K562 (cell line): ENCODE data around the gene ZG16B. TPM values are rescaled to one million over a fixed set of nuclear protein-coding genes. Genes with fewer than 3 reads are reported as not detected.

Experiments used
- ATAC-seq: fragments of 200-7000 bp; cut with Tn5 transposase; 3 replicates; pipeline ENCODE4 v1.9.1; 2020; ENCODE audit warnings: moderate library complexity
- BruUV-seq: library from RNA; stranded (reverse); fragments of 400-500 nt; replicated peaks from 2 replicates; lab custom pipeline; 2021; lab: Mats Ljungman, UMichigan
- CTCF ChIA-PET: fragments of 300-600 bp; formaldehyde crosslinking; extraction: SDS; loops from one replicate; lab custom pipeline; 2021; ENCODE audit warnings: low intra/inter-chr PET ratio; lab: Yijun Ruan, JAX
- POLR2A ChIA-PET: fragments of 300-600, 350-650 bp; sonication (Branson Sonifier 250); formaldehyde crosslinking; extraction: SDS; loops from one replicate; lab custom pipeline; 2021; ENCODE audit warnings: antibody characterized with exemption, inconsistent platforms; lab: Yijun Ruan, JAX
- DNase-seq, 4 experiments: peaks; one replicate each; pipeline versions ENCODE4 v3.0.0 to v3.0.0-alpha.2; 2011 to 2018; ENCODE audit warnings: low spot score in 3 of 4, mixed read lengths in 3 of 4; ENCODE audit errors: extremely low read depth in 1 of 4
- FAIRE-seq: peaks from 2 replicates; lab custom pipeline; 2011; peaks lifted over from hg19 to GRCh38; lab: Jason Lieb, UNC
- H2AFZ ChIP-seq: 2 replicates; pipeline ENCODE4 v1.6.0; 2011; ENCODE audit warnings: low read depth, low read length, control low read depth, inconsistent platforms
- H3K27ac ChIP-seq: fragments of 200-600 bp; 3 replicates; pipeline ENCODE4 v1.8.0; 2011; ENCODE audit warnings: low read depth, mild to moderate bottlenecking, control low read depth, inconsistent platforms, low read length, moderate library complexity, mixed read lengths; ENCODE audit errors: extremely low read depth
- H3K27me3 ChIP-seq, 2 experiments: fragments of 300-600 bp in 1 of 2; 2 replicates in 1 of 2; 3 replicates in 1 of 2; pipeline versions ENCODE4 v1.6.0 to v1.8.0; 2011; ENCODE audit warnings: inconsistent platforms in 2 of 2, low read length in 2 of 2, mild to moderate bottlenecking in 1 of 2, mixed read lengths in 1 of 2, moderate library complexity in 1 of 2; ENCODE audit not compliant: control insufficient read depth in 2 of 2, insufficient read depth in 2 of 2
- H3K36me3 ChIP-seq: fragments of 300-600 bp; 3 replicates; pipeline ENCODE4 v1.8.0; 2011; ENCODE audit warnings: mild to moderate bottlenecking, low read length, inconsistent platforms; ENCODE audit not compliant: control insufficient read depth, insufficient read depth
- H3K4me1 ChIP-seq, 2 experiments: fragments of 200-600 bp in 1 of 2; replicated peaks in 1 of 2; 2 replicates in 1 of 2; 3 replicates in 1 of 2; pipeline versions ENCODE4 v1.5.1 to v1.8.0; 2011; ENCODE audit warnings: inconsistent platforms in 2 of 2, low read length in 2 of 2, mild to moderate bottlenecking in 1 of 2, mixed read lengths in 1 of 2, moderate library complexity in 1 of 2; ENCODE audit not compliant: control insufficient read depth in 2 of 2, insufficient read depth in 2 of 2
- H3K4me2 ChIP-seq: 2 replicates; pipeline ENCODE4 v1.6.1; 2011; ENCODE audit warnings: low read length, control low read depth, inconsistent platforms, mixed read lengths; ENCODE audit not compliant: insufficient read depth
- H3K4me3 ChIP-seq: fragments of 200-600 bp; sonication (generic), shearing (Covaris generic); 2 replicates; pipeline ENCODE4 v1.5.1; 2016; ENCODE audit warnings: control low read depth, inconsistent platforms
- H3K79me2 ChIP-seq: fragments of 200-600 bp; 3 replicates; pipeline ENCODE4 v1.8.0; 2011; ENCODE audit warnings: low read length, inconsistent platforms; ENCODE audit not compliant: control insufficient read depth, insufficient read depth
- H3K9ac ChIP-seq, 2 experiments: 2 replicates each; pipeline versions ENCODE4 v1.6.0 to v1.6.1; 2011; ENCODE audit warnings: low read depth in 2 of 2, low read length in 2 of 2, control low read depth in 1 of 2, inconsistent platforms in 1 of 2, mild to moderate bottlenecking in 1 of 2, mixed read lengths in 1 of 2; ENCODE audit not compliant: insufficient read depth in 1 of 2
- H3K9me1 ChIP-seq: one replicate; pipeline ENCODE4 v1.6.0; 2011; ENCODE audit warnings: inconsistent platforms, mild to moderate bottlenecking, low read length, moderate library complexity; ENCODE audit not compliant: control insufficient read depth, insufficient read depth
- H3K9me3 ChIP-seq: replicated peaks from 2 replicates; pipeline ENCODE4 v1.5.1; 2011; ENCODE audit warnings: low read depth, low read length, inconsistent platforms; ENCODE audit not compliant: control insufficient read depth, insufficient read depth
- H4K20me1 ChIP-seq: replicated peaks from 2 replicates; pipeline ENCODE4 v1.6.1; 2011; ENCODE audit warnings: low read length, inconsistent platforms, mixed read lengths; ENCODE audit not compliant: control insufficient read depth, insufficient read depth
- EGR1 ChIP-seq: fragments of 450-650 bp; conservative IDR thresholded peaks from 2 replicates; pipeline ENCODE4 v1.6.1; 2017; ENCODE audit warnings: mild to moderate bottlenecking
- PBX2 ChIP-seq, 2 experiments: IDR thresholded peaks in 1 of 2; conservative IDR thresholded peaks in 1 of 2; 2 replicates each; pipeline ENCODE4 v1.6.1; 2016; ENCODE audit warnings: low read depth in 2 of 2, mild to moderate bottlenecking in 1 of 2, missing compliant biosample characterization in 1 of 2, missing genetic modification characterization in 1 of 2, moderate library complexity in 1 of 2
- WGBS: fragments of 100-300 bp; shearing (Covaris generic); methylation state at CpG from one replicate; pipeline ENCODE4 v1.1.6; 2016; ENCODE audit warnings: low coverage, mixed read lengths; ENCODE audit not compliant: insufficient coverage; ENCODE audit errors: missing lambda C conversion rate; 5-methylcytosine and 5-hydroxymethylcytosine counted together
- in situ Hi-C: fragments of 300-500 bp; cut with MboI; formaldehyde crosslinking; loops from 4 replicates; pipeline ENCODE4 v1.15.0; 2018; ENCODE audit warnings: inconsistent platforms, mixed read lengths
- intact Hi-C: fragments of 100-400 bp; cut with micrococcal nuclease; formaldehyde crosslinking; loops from 2 replicates; pipeline ENCODE4 v1.14.2; 2022
- polyA plus RNA-seq, 8 experiments: library from polyadenylated mRNA; depleted of rRNA in 4 of 8; stranded (reverse) in 5 of 8; unstranded in 3 of 8; fragments of >200 nt; fragmentation: Nextera tagmentation in 2 of 8; fragmentation: Illumina TruSeq in 1 of 8; extraction: Ambion mirVana in 2 of 8; extraction: Trizol in 1 of 8; gene quantifications; 2 replicates each; pipeline versions ENCODE4 v1.2.1 to v1.2.3, GENCODE V29; 2011 to 2014; ENCODE audit warnings: inconsistent platforms in 1 of 8, missing spikeins in 1 of 8
- total RNA-seq, 7 experiments: library from RNA; depleted of rRNA in 6 of 7; stranded (reverse); fragments of >200 nt in 6 of 7; fragmentation: Illumina TruSeq in 2 of 7; extraction: Trizol in 2 of 7; gene quantifications; 2 replicates each; pipeline versions ENCODE4 v1.2.1 to v1.2.3, GENCODE V29; 2011 to 2021; ENCODE audit warnings: low replicate concordance in 1 of 7

ZG16B gene
- total and polyA plus RNA-seq, 9 of the 15 experiments (the other 6 are each of a cell fraction or from before 2014, with no cell fraction given), result 0.25 to 0.43 (median 0.34) TPM; not detected in 5

GRCh38 chr16:2825906-2826305 lies 4.2 kb upstream of the ZG16B start:
- POLR2A ChIA-PET, result interaction anchor here (0.6 to 2.4 kb wide), 4 partner anchors 13 to 109 kb away, joined by 3 to 8 read pairs (median 4); no protein-coding TSS in a partner anchor
- Histone ChIP-seq H3K4me2 (no peak overlapping the region), H3K9ac (no peak overlapping the region), H3K79me2 (no peaks in the 10 kb centered on the region), H4K20me1 (peaks cover 10% of the 10 kb centered on the region), H3K9me1 (no peaks in the 10 kb centered on the region), H3K9me3 (no peaks in the 10 kb centered on the region), H3K4me3 (no peak overlapping the region), H2AFZ (no peak overlapping the region), H3K27ac (no peak overlapping the region), H3K4me1 (peaks cover 0 to 32% of the 10 kb centered on the region in 2 experiments; a peak in 1 of 5 replicates), H3K36me3 (peaks cover 5% of the 10 kb centered on the region; the same call in 1 of the 3 replicates), H3K27me3 (peaks cover 26 to 54% of the 10 kb centered on the region in 2 experiments)
- ATAC-seq (no peak), DNase-seq (no peak), FAIRE-seq (peak; percentile 26)
- intact Hi-C loops (no loop called here), in situ Hi-C loops (no loop called here)
- TF ChIP-seq PBX2 (CRISPR knock-in tag; IDR thresholded peaks at IDR 0.05; ENCODE audit: low read depth) (no peak), PBX2 (tag; conservative IDR thresholded peaks at IDR 0.05; ENCODE audit: low read depth) (no peak), EGR1 (peak; percentile 79)
- no TSS peak for BruUV-seq
- 4% methylated on average over 11 of the region's 11 CpGs for WGBS
- CTCF ChIA-PET, result no interaction called here
